DOHH2 (cell line): Measurements from ENCODE around the gene RNF213.

Source experiments
- H3F3A ChIP-seq: fragments of 200-600 bp; sonication (generic), shearing (Covaris generic); 2 replicates; pipeline ENCODE4 v1.6.0; 2016; ENCODE audit warnings: antibody characterized with exemption, mild to moderate bottlenecking; ENCODE audit not compliant: control insufficient read depth, insufficient read depth
- H3K27ac ChIP-seq: fragments of 200-600 bp; sonication (generic); 2 replicates; pipeline ENCODE4 v1.5.1; 2014; ENCODE audit warnings: low read depth, mild to moderate bottlenecking, low read length, moderate library complexity
- H3K27me3 ChIP-seq: fragments of 200-600 bp; sonication (generic); 2 replicates; pipeline ENCODE4 v1.6.1; 2014; ENCODE audit warnings: mild to moderate bottlenecking, low read length, mixed read lengths; ENCODE audit not compliant: control insufficient read depth
- H3K36me3 ChIP-seq: fragments of 200-600 bp; sonication (generic); 2 replicates; pipeline ENCODE4 v1.6.1; 2014; ENCODE audit warnings: mild to moderate bottlenecking, low read length, moderate library complexity, mixed read lengths; ENCODE audit not compliant: control insufficient read depth
- H3K4me1 ChIP-seq: fragments of 200-600 bp; sonication (generic); 2 replicates; pipeline ENCODE4 v1.6.1; 2014; ENCODE audit warnings: mild to moderate bottlenecking, low read length, mixed read lengths; ENCODE audit not compliant: control insufficient read depth
- H3K4me2 ChIP-seq: fragments of 200-600 bp; sonication (generic); 2 replicates; pipeline ENCODE4 v1.6.0; 2014; ENCODE audit warnings: mild to moderate bottlenecking, low read length, moderate library complexity
- H3K4me3 ChIP-seq: fragments of 200-600 bp; sonication (generic); 2 replicates; pipeline ENCODE4 v1.5.1; 2014; ENCODE audit warnings: mild to moderate bottlenecking, low read length, mixed read lengths
- H3K79me2 ChIP-seq: fragments of 200-600 bp; sonication (generic); 2 replicates; pipeline ENCODE4 v1.6.1; 2014; ENCODE audit warnings: mild to moderate bottlenecking, low read length, mixed read lengths; ENCODE audit not compliant: control insufficient read depth
- H3K9me2 ChIP-seq: fragments of 200-600 bp; sonication (generic); replicated peaks from 2 replicates; pipeline ENCODE4 v1.6.1; 2014; ENCODE audit warnings: mild to moderate bottlenecking, low read length, mixed read lengths; ENCODE audit not compliant: control insufficient read depth
- H3K9me3 ChIP-seq: fragments of 200-600 bp; sonication (generic); 2 replicates; pipeline ENCODE4 v1.6.1; 2014; ENCODE audit warnings: antibody characterized with exemption, low read length, mixed read lengths; ENCODE audit not compliant: control insufficient read depth, insufficient read depth
- H4K20me1 ChIP-seq: fragments of 200-600 bp; sonication (generic); 2 replicates; pipeline ENCODE4 v1.6.0; 2014; ENCODE audit warnings: low read depth, mild to moderate bottlenecking, antibody characterized with exemption, low read length, moderate library complexity; ENCODE audit not compliant: control insufficient read depth, insufficient read depth
- CTCF ChIP-seq: fragments of 200-600 bp; sonication (generic); IDR thresholded peaks from one replicate; pipeline ENCODE4 v1.5.1; 2014; ENCODE audit warnings: antibody characterized with exemption, mild to moderate bottlenecking, low read depth, low read length; ENCODE audit not compliant: poor library complexity, severe bottlenecking
- EZH2phosphoT487 ChIP-seq: fragments of 200-600 bp; sonication (generic); IDR thresholded peaks from 2 replicates; pipeline ENCODE4 v1.6.1; 2017; ENCODE audit warnings: borderline replicate concordance, mild to moderate bottlenecking, antibody characterized with exemption, low read length, moderate library complexity, mixed read lengths

Gene RNF213

GRCh38 chr17:80283116-80283852, 22.6 kb downstream of the RNF213 start:
- no peaks in the 10 kb centered on the region for H3K27me3 ChIP-seq

GRCh38 chr17:80284631-80285030, 24.0 kb downstream of the RNF213 start:
- Histone ChIP-seq H3K4me2 (no peak overlapping the region), H3K27ac (no peak overlapping the region), H4K20me1 (no peaks in the 10 kb centered on the region), H3K36me3 (no peaks in the 10 kb centered on the region), H3K27me3 (no peaks in the 10 kb centered on the region), H3K4me3 (no peak overlapping the region), H3K4me1 (no peaks in the 10 kb centered on the region), H3K9me3 (no peaks in the 10 kb centered on the region), H3K9me2 (no peaks in the 10 kb centered on the region), H3K79me2 (no peaks in the 10 kb centered on the region), H3F3A (no peaks in the 10 kb centered on the region)
- no peak for TF ChIP-seq CTCF
- TF ChIP-seq EZH2phosphoT487, result no peak

More at GRCh38 chr17:80283116-80283852, 22.6 kb downstream of the RNF213 start:
- Histone ChIP-seq H3K36me3 (no peaks in the 10 kb centered on the region), H3K9me3 (no peaks in the 10 kb centered on the region), H3K4me3 (no peak overlapping the region), H3K4me2 (no peak overlapping the region), H3K79me2 (no peaks in the 10 kb centered on the region), H4K20me1 (no peaks in the 10 kb centered on the region), H3K4me1 (no peaks in the 10 kb centered on the region), H3K9me2 (no peaks in the 10 kb centered on the region), H3K27ac (no peak overlapping the region), H3F3A (no peaks in the 10 kb centered on the region)
- TF ChIP-seq CTCF, result no peak
- TF ChIP-seq EZH2phosphoT487, result no peak

- Histone ChIP-seq H3K36me3 (no peaks in the 10 kb centered on the region), H4K20me1 (no peaks in the 10 kb centered on the region), H3K9me2 (no peaks in the 10 kb centered on the region)
Measured at GRCh38 chr17:80285237-80285920, 24.7 kb downstream of the RNF213 start.

More at GRCh38 chr17:80285237-80285920, 24.7 kb downstream of the RNF213 start:
- H3K27me3 ChIP-seq, result no peaks in the 10 kb centered on the region
- H3F3A ChIP-seq, result no peaks in the 10 kb centered on the region
- H3K4me2 ChIP-seq, result no peak overlapping the region
- H3K9me3 ChIP-seq, result no peaks in the 10 kb centered on the region
- H3K4me1 ChIP-seq, result no peaks in the 10 kb centered on the region
- H3K79me2 ChIP-seq, result no peaks in the 10 kb centered on the region
- TF ChIP-seq CTCF, result no peak
- TF ChIP-seq EZH2phosphoT487, result no peak
- H3K27ac ChIP-seq, result no peak overlapping the region
- no peak overlapping the region for H3K4me3 ChIP-seq
